GM12873 (cell line): ENCODE measurements around the gene ANO9.
A peak's percentile ranks its signal among the peaks of the same experiment; 100 is the strongest.

ENCODE experiments used
- TF ChIP-seq, protein P1 (sequence below): IDR thresholded peaks from 2 replicates; pipeline ENCODE4 v1.5.1; 2012; ENCODE audit warnings: low read depth, mild to moderate bottlenecking, moderate library complexity, low read length, control low read depth; ENCODE audit not compliant: insufficient read depth; ENCODE audit errors: missing control alignments

The ANO9 gene

GRCh38 chr11:440065-441042 is 1.5 kb downstream of the ANO9 start:
- TF ChIP-seq, protein P1, sequence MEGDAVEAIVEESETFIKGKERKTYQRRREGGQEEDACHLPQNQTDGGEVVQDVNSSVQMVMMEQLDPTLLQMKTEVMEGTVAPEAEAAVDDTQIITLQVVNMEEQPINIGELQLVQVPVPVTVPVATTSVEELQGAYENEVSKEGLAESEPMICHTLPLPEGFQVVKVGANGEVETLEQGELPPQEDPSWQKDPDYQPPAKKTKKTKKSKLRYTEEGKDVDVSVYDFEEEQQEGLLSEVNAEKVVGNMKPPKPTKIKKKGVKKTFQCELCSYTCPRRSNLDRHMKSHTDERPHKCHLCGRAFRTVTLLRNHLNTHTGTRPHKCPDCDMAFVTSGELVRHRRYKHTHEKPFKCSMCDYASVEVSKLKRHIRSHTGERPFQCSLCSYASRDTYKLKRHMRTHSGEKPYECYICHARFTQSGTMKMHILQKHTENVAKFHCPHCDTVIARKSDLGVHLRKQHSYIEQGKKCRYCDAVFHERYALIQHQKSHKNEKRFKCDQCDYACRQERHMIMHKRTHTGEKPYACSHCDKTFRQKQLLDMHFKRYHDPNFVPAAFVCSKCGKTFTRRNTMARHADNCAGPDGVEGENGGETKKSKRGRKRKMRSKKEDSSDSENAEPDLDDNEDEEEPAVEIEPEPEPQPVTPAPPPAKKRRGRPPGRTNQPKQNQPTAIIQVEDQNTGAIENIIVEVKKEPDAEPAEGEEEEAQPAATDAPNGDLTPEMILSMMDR, result peak; percentile 44

DNA sequence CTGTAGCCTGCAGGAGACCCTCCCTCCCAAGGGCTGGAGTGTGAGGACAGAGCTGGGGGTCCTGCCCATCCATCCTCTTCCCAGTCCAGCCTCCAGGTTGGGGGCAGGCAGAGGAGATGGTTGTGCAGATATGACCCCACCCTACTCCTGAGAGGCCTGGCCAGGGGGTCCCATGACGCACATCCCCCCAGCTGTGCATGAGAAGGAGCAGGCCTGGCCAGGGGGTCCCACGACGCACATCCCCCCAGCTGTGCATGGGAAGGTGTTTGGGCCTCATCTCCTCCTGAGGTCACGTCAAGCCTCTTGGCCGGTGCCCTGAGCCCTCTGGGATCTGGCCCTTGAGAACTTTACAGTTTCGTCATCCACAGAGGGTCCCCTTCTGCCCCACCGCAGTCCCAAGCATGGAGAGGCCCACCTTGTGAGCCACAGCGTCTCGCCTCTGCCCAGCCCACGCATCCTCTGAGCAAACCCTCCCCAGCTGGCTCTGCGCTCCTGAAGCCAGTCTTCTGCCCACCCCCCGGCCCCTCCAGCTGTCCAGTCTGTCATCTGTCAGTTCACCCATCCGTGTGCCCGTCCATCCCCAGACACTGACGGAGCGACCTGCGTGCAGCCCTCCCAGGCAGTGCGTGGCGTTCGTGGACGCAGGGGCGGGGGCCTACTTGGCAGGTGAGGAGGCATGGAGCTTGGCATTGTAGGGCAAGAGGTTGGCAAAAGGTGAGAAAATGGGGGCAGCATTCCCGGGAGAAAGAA is 2.3 kb downstream of the ANO9 start:
- TF ChIP-seq, protein P1, result no peak

- TF ChIP-seq, protein P1, result no peak
Observed at GRCh38 chr11:438101-438844, 3.5 kb downstream of the ANO9 start.

DNA sequence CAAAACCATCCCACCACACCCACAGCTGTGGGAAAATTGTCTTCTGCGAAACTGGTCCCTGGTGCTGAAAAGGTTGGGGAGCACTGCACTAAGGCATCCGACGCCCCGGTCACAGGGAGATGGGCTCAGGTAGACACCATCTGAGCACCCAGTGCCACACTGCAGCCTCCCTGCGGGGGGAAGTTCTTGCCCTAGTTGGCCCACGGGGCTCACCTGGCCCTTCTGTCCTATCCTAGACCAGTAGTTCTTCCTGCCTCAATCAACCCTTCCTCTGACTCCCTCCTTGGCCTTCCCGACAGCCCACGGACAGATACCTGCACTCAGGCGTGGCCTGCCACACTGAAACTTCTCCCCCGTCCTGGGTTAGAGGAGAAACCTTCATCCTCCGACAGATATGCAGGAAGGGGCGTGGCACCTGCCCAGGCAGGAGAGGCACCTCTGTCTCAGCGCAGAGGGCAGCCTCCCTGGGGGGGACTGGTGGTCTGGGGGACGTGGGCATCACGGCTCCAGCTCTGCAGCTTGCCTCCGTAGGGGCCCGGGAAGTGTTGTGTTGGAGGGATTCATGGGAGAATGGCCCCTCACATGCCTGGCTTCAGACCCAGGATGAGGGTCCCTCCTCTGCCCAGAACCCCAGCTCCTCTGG is 4.5 kb downstream of the ANO9 start:
- TF ChIP-seq, protein P1, result no peak

- TF ChIP-seq, protein P1, result no peak
Observed at GRCh38 chr11:434496-434895, 7.3 kb downstream of the ANO9 start.

DNA sequence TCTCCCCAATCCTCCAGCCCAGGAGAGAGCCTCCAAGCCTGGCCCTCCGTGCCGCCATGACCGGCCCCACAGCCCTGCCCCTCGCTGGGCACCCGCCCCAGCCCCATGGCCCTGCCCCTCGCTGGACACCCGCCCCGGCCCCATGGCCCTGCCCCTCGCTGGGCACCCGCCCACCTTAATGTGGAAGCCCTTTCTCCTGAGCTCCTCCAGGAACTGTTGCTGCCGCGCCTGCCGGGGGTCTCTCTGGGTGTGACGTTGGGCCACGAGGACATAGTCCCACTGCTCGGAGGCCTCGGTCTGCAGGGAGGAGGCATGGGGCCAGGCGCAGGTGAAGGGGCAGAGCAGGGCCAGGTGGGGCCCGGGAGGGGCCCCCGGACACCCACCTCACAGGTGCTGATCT is 8.2 kb downstream of the ANO9 start:
- TF ChIP-seq, protein P1, result no peak
